IMR-90 (cell line): ENCODE measurements around the gene NALF2. TPM values are rescaled to one million over a fixed set of nuclear protein-coding genes. Genes with fewer than 3 reads are reported as not detected.

Experiments used
- ATAC-seq: fragments of 200-7000 bp; cut with Tn5 transposase; 2 replicates; pipeline ENCODE4 v1.9.1; 2020; ENCODE audit warnings: low read depth, mild to moderate bottlenecking, moderate library complexity
- BruUV-seq: library from RNA; stranded (reverse); fragments of 400-500 nt; replicated peaks from 2 replicates; lab custom pipeline; 2021; lab: Mats Ljungman, UMichigan
- CTCF ChIA-PET: fragments of 300-600 bp; formaldehyde crosslinking; extraction: SDS; loops from one replicate; lab custom pipeline; 2021; ENCODE audit warnings: antibody characterized with exemption; lab: Yijun Ruan, JAX
- POLR2A ChIA-PET: fragments of 300-600 bp; sonication (Branson Sonifier 250); formaldehyde crosslinking; loops from one replicate; lab custom pipeline; 2022; ENCODE audit warnings: antibody characterized with exemption; ENCODE audit not compliant: unreplicated experiment; lab: Charles Lee
- DNase-seq: peaks from one replicate; pipeline ENCODE4 v3.0.0; 2013
- H2AFZ ChIP-seq: replicated peaks from 2 replicates; pipeline ENCODE3; 2013; ENCODE audit warnings: low read length, mild to moderate bottlenecking; ENCODE audit not compliant: poor library complexity
- H2AK5ac ChIP-seq: 2 replicates; pipeline ENCODE4 v1.6.1; 2013; ENCODE audit warnings: low read depth, low read length, inconsistent platforms
- H2AK9ac ChIP-seq: replicated peaks from 2 replicates; pipeline ENCODE3; 2013; ENCODE audit warnings: mild to moderate bottlenecking, low read depth, low read length, moderate library complexity; ENCODE audit not compliant: poor library complexity
- H2BK120ac ChIP-seq: 2 replicates; pipeline ENCODE4 v1.6.1; 2013; ENCODE audit warnings: low read depth, low read length, inconsistent platforms
- H2BK15ac ChIP-seq: 3 replicates; pipeline ENCODE4 v1.6.1; 2013; ENCODE audit warnings: low read depth, low read length, inconsistent platforms
- H2BK20ac ChIP-seq: 2 replicates; pipeline ENCODE4 v1.6.1; 2013; ENCODE audit warnings: low read depth, mild to moderate bottlenecking, inconsistent platforms, low read length, moderate library complexity
- H2BK5ac ChIP-seq: 2 replicates; pipeline ENCODE4 v1.6.1; 2013; ENCODE audit warnings: mild to moderate bottlenecking, low read depth, low read length, inconsistent platforms; ENCODE audit not compliant: poor library complexity, severe bottlenecking
- H3K14ac ChIP-seq: replicated peaks from 2 replicates; pipeline ENCODE4 v1.6.1; 2013; ENCODE audit warnings: low read depth, low read length, inconsistent platforms
- H3K18ac ChIP-seq: 2 replicates; pipeline ENCODE4 v1.6.1; 2013; ENCODE audit warnings: low read depth, low read length, control low read depth
- H3K23ac ChIP-seq: 2 replicates; pipeline ENCODE4 v1.6.1; 2013; ENCODE audit warnings: low read depth, low read length, inconsistent platforms
- H3K27ac ChIP-seq: 2 replicates; pipeline ENCODE4 v1.5.1; 2013; ENCODE audit warnings: mild to moderate bottlenecking, control low read depth, low read length; ENCODE audit not compliant: insufficient read depth
- H3K27me3 ChIP-seq: 2 replicates; pipeline ENCODE4 v1.6.1; 2013; ENCODE audit warnings: low read length; ENCODE audit not compliant: control insufficient read depth, insufficient read depth
- H3K36me3 ChIP-seq: 2 replicates; pipeline ENCODE4 v1.6.1; 2013; ENCODE audit warnings: low read length, mixed read lengths; ENCODE audit not compliant: control insufficient read depth, insufficient read depth
- H3K4ac ChIP-seq: 2 replicates; pipeline ENCODE4 v1.6.1; 2013; ENCODE audit warnings: low read depth, low read length, inconsistent platforms
- H3K4me1 ChIP-seq: 2 replicates; pipeline ENCODE4 v1.6.1; 2013; ENCODE audit warnings: low read length, mixed read lengths; ENCODE audit not compliant: control insufficient read depth, insufficient read depth
- H3K4me2 ChIP-seq: 2 replicates; pipeline ENCODE4 v1.6.1; 2013; ENCODE audit warnings: low read depth, mild to moderate bottlenecking, control low read depth, low read length, moderate library complexity
- H3K4me3 ChIP-seq: 2 replicates; pipeline ENCODE4 v1.5.1; 2013; ENCODE audit warnings: low read depth, mild to moderate bottlenecking, control low read depth, low read length, moderate library complexity; ENCODE audit not compliant: insufficient read depth
- H3K56ac ChIP-seq: 2 replicates; pipeline ENCODE4 v1.6.1; 2013; ENCODE audit warnings: low read length, inconsistent platforms; ENCODE audit not compliant: insufficient read depth; ENCODE audit errors: extremely low read depth
- H3K79me1 ChIP-seq, 2 experiments: 2 replicates each; pipeline ENCODE4 v1.6.1; 2013; ENCODE audit warnings: low read length in 2 of 2, inconsistent platforms in 1 of 2, low read depth in 1 of 2
- H3K9ac ChIP-seq: 2 replicates; pipeline ENCODE4 v1.6.1; 2013; ENCODE audit warnings: low read depth, low read length, control low read depth
- H3K9me1 ChIP-seq: 2 replicates; pipeline ENCODE4 v1.6.1; 2013; ENCODE audit warnings: low read length, inconsistent platforms; ENCODE audit not compliant: insufficient read depth
- H3K9me3 ChIP-seq: 2 replicates; pipeline ENCODE4 v1.6.1; 2013; ENCODE audit warnings: low read length; ENCODE audit not compliant: control insufficient read depth, insufficient read depth
- H4K20me1 ChIP-seq: 2 replicates; pipeline ENCODE4 v1.6.1; 2013; ENCODE audit warnings: low read length, inconsistent platforms; ENCODE audit not compliant: insufficient read depth
- H4K5ac ChIP-seq: 2 replicates; pipeline ENCODE4 v1.6.1; 2013; ENCODE audit warnings: mild to moderate bottlenecking, low read depth, low read length, control low read depth
- H4K8ac ChIP-seq, 2 experiments: 2 replicates each; pipeline ENCODE4 v1.6.1; 2013; ENCODE audit warnings: low read depth in 2 of 2, low read length in 2 of 2, control low read depth in 1 of 2, inconsistent platforms in 1 of 2
- H4K91ac ChIP-seq: 2 replicates; pipeline ENCODE4 v1.6.1; 2013; ENCODE audit warnings: low read depth, low read length, inconsistent platforms; ENCODE audit not compliant: insufficient read depth
- BHLHE40 ChIP-seq: fragments of 150-350 bp; IDR thresholded peaks from 2 replicates; pipeline ENCODE4 v1.6.1; 2016; ENCODE audit warnings: mild to moderate bottlenecking, low read depth, low read length
- CEBPB ChIP-seq: IDR thresholded peaks from 2 replicates; pipeline ENCODE4 v1.6.1; 2012; ENCODE audit warnings: low read depth, low read length, improper control_type of control experiment
- CHD1 ChIP-seq: IDR thresholded peaks from 2 replicates; pipeline ENCODE4 v1.6.1; 2012; ENCODE audit warnings: low read depth, low read length, improper control_type of control experiment
- CTCF ChIP-seq: conservative IDR thresholded peaks from 2 replicates; pipeline ENCODE4 v1.5.1; 2012; ENCODE audit warnings: mild to moderate bottlenecking, low read depth, low read length, improper control_type of control experiment
- ELK1 ChIP-seq: fragments of 150-350 bp; IDR thresholded peaks from 2 replicates; pipeline ENCODE4 v1.6.1; 2016; ENCODE audit warnings: low read depth, mild to moderate bottlenecking, low read length, moderate library complexity, borderline replicate concordance
- FOS ChIP-seq: fragments of 150-350 bp; IDR thresholded peaks from 2 replicates; pipeline ENCODE4 v1.6.1; 2016; ENCODE audit warnings: low read depth, low read length
- MAZ ChIP-seq: IDR thresholded peaks from 2 replicates; pipeline ENCODE4 v1.6.1; 2012; ENCODE audit warnings: low read depth, mild to moderate bottlenecking, low read length, improper control_type of control experiment, moderate library complexity, borderline replicate concordance
- MXI1 ChIP-seq: IDR thresholded peaks from 2 replicates; pipeline ENCODE4 v1.6.1; 2012; ENCODE audit warnings: low read depth, mild to moderate bottlenecking, low read length, moderate library complexity, borderline replicate concordance
- NFE2L2 ChIP-seq: fragments of 150-350 bp; IDR thresholded peaks from 2 replicates; pipeline ENCODE4 v1.6.1; 2016; ENCODE audit warnings: low read depth, mild to moderate bottlenecking, low read length
- POLR2A ChIP-seq: IDR thresholded peaks from 2 replicates; pipeline ENCODE4 v1.6.1; 2012; ENCODE audit warnings: mild to moderate bottlenecking, low read depth, low read length
- RAD21 ChIP-seq: IDR thresholded peaks from 2 replicates; pipeline ENCODE4 v1.6.1; 2012; ENCODE audit warnings: low read length, improper control_type of control experiment
- RCOR1 ChIP-seq: IDR thresholded peaks from 2 replicates; pipeline ENCODE4 v1.6.1; 2012; ENCODE audit warnings: mild to moderate bottlenecking, low read length, improper control_type of control experiment; ENCODE audit not compliant: insufficient replicate concordance
- RFX5 ChIP-seq: IDR thresholded peaks from 2 replicates; pipeline ENCODE4 v1.8.0; 2012; ENCODE audit warnings: low read depth, mild to moderate bottlenecking, low read length, moderate library complexity
- SMC3 ChIP-seq: fragments of 150-350 bp; IDR thresholded peaks from 2 replicates; pipeline ENCODE4 v1.6.1; 2016; ENCODE audit warnings: low read depth, mild to moderate bottlenecking, antibody characterized with exemption, low read length, moderate library complexity
- USF2 ChIP-seq: fragments of 150-350 bp; IDR thresholded peaks from 2 replicates; pipeline ENCODE4 v1.6.1; 2017; ENCODE audit warnings: mild to moderate bottlenecking, antibody characterized with exemption, low read length, low read depth
- WGBS, 2 experiments: methylation state at CpG; one replicate each; pipeline versions ENCODE4 v1.1.5 to v1.1.7; 2013; ENCODE audit warnings: missing lambda C conversion rate in 2 of 2; ENCODE audit not compliant: insufficient read length in 1 of 2; ENCODE audit errors: extremely low coverage in 2 of 2; 5-methylcytosine and 5-hydroxymethylcytosine counted together
- dilution Hi-C: fragments of 300-500 bp; cut with HindIII; formaldehyde crosslinking; loops from one replicate; pipeline ENCODE4 v1.14.3; 2018; ENCODE audit warnings: low sequenced_read_pairs; ENCODE audit not compliant: unreplicated experiment
- in situ Hi-C: fragments of 300-500 bp; cut with MboI; formaldehyde crosslinking; loops from 3 replicates; pipeline ENCODE4 v1.14.3; 2019; ENCODE audit warnings: low sequenced_read_pairs, inconsistent platforms, mixed read lengths
- intact Hi-C: fragments of 100-400 bp; cut with micrococcal nuclease; formaldehyde crosslinking; loops from 2 replicates; pipeline ENCODE4 v1.10.0; 2022
- polyA plus RNA-seq, 3 experiments: library from polyadenylated mRNA; depleted of rRNA; stranded (reverse); fragments of >200 nt; gene quantifications; 2 replicates each; pipeline ENCODE4 v1.2.3, GENCODE V29; 2012; ENCODE audit warnings: low replicate concordance in 1 of 3
- total RNA-seq: library from RNA; depleted of rRNA; stranded (reverse); fragments of >200 nt; gene quantifications from 2 replicates; pipeline ENCODE4 v1.2.3, GENCODE V29; 2012

The NALF2 gene
- total and polyA plus RNA-seq, 2 of the 4 experiments (the other 2 are of a cell fraction) = not detected

GRCh38 chrX:69530306-69530705, 26.2 kb downstream of the NALF2 start:
- intact Hi-C loops (no loop called here), in situ Hi-C loops (no loop called here)
- 76% methylated on average over 3 of the region's 7 CpGs; no CpG with 5 or more reads in 1 of the 2 experiments for WGBS, 2 experiments

More at GRCh38 chrX:69530306-69530705, 26.2 kb downstream of the NALF2 start:
- Histone ChIP-seq H4K5ac (no peak overlapping the region), H4K8ac (no peak overlapping the region), H2AK9ac (no peak overlapping the region), H3K56ac (no peak overlapping the region), H3K23ac (no peak overlapping the region), H2AK5ac (no peak overlapping the region), H2BK5ac (no peak overlapping the region), H3K9me1 (no peaks in the 10 kb centered on the region), H2BK120ac (no peak overlapping the region), H4K20me1 (no peaks in the 10 kb centered on the region), H3K9ac (no peak overlapping the region), H3K14ac (no peak overlapping the region), H3K18ac (no peak overlapping the region), H3K79me1 (no peaks in the 10 kb centered on the region), H2AFZ (no peak overlapping the region), H3K4ac (no peak overlapping the region), H4K91ac (no peak overlapping the region), H3K4me2 (no peak overlapping the region), H3K27ac (no peak overlapping the region), H3K4me1 (no peaks in the 10 kb centered on the region), H3K4me3 (no peak overlapping the region), H3K27me3 (peaks cover 5% of the 10 kb centered on the region; the same call in 1 of the 2 replicates), H2BK15ac (no peak overlapping the region), H2BK20ac (no peak overlapping the region), H3K9me3 (0 out of 2 replicates have a peak, but pooled peaks cover 2% of the 10 kb centered on the region), H3K36me3 (no peaks in the 10 kb centered on the region)
- dilution Hi-C loops = no loop called here
- ChIA-PET CTCF (no interaction called here), POLR2A (no interaction called here)
- DNase-seq (no peak), ATAC-seq (no peak)
- no peak for TF ChIP-seq USF2
- TF ChIP-seq BHLHE40 = no peak
- TF ChIP-seq RFX5 = no peak
- TF ChIP-seq MAZ = no peak
- TF ChIP-seq CTCF = no peak
- TF ChIP-seq NFE2L2 = no peak
- no peak for TF ChIP-seq RCOR1
- no peak for TF ChIP-seq CEBPB
- TF ChIP-seq MXI1 = no peak
- TF ChIP-seq RAD21 = no peak
- no peak for TF ChIP-seq ELK1
- no peak for TF ChIP-seq POLR2A
- TF ChIP-seq CHD1 = no peak
- TF ChIP-seq SMC3 = no peak
- no peak for TF ChIP-seq FOS
- BruUV-seq = no TSS peak
